Ovary (tissue), 9 donors: Measurements from ENCODE around the gene NNMT. TPM values are rescaled to one million over a fixed set of nuclear protein-coding genes. Genes with fewer than 3 reads are reported as not detected.

Source experiments
- DNase-seq, 5 donors: peaks; one replicate each; pipeline ENCODE4 v3.0.0-alpha.2; 2019 to 2020
- H3K27ac ChIP-seq, 2 donors: fragments of 200-600 bp; one replicate each; pipeline versions ENCODE4 v1.5.1 to v1.8.0; 2019 to 2022
- H3K27me3 ChIP-seq: fragments of 200-600 bp; one replicate; pipeline ENCODE4 v1.8.0; 2022
- H3K36me3 ChIP-seq: fragments of 200-600 bp; sonication (generic); one replicate; pipeline ENCODE4 v1.5.1; 2019
- H3K4me1 ChIP-seq: one replicate; pipeline ENCODE4 v1.8.1; 2013; ENCODE audit warnings: mild to moderate bottlenecking, moderate library complexity; ENCODE audit not compliant: insufficient read depth
- H3K4me3 ChIP-seq: fragments of 200-600 bp; sonication (generic); one replicate; pipeline ENCODE4 v1.5.1; 2017
- H3K9me3 ChIP-seq, 2 donors: fragments of 200-600 bp in 1 of 2; sonication (generic) in 1 of 2; one replicate each; pipeline versions ENCODE4 v1.5.1 to v1.8.1; 2013 to 2019; ENCODE audit warnings: mild to moderate bottlenecking in 1 of 2, moderate library complexity in 1 of 2
- CTCF ChIP-seq, 3 donors: fragments of 450-650 bp in 2 of 3; fragments of 200-600 bp in 1 of 3; IDR thresholded peaks; one replicate each; pipeline versions ENCODE4 v1.5.1 to v1.8.0; 2016 to 2022; ENCODE audit warnings: antibody characterized with exemption in 3 of 3, mild to moderate bottlenecking in 1 of 3
- EP300 ChIP-seq: sonication (generic); formaldehyde crosslinking; IDR thresholded peaks from one replicate; pipeline ENCODE4 v1.6.1; 2017; ENCODE audit warnings: antibody characterized with exemption
- POLR2A ChIP-seq: fragments of 450-650 bp; IDR thresholded peaks from one replicate; pipeline ENCODE4 v1.6.1; 2017; ENCODE audit warnings: antibody characterized with exemption, mild to moderate bottlenecking, moderate library complexity
- WGBS, 3 donors: extraction: QIAGEN DNeasy Blood & Tissue Kit in 1 of 3; methylation state at CpG; one replicate each; pipeline versions ENCODE4 v1.1.5 to v1.1.7; 2013 to 2017; 5-methylcytosine and 5-hydroxymethylcytosine counted together
- intact Hi-C, 4 donors: fragments of 100-400 bp; cut with DNase I; formaldehyde crosslinking; loops; one replicate each; pipeline versions ENCODE4 v1.11.0 to v1.15.1; 2022 to 2023
- polyA plus RNA-seq, 2 donors: library from polyadenylated mRNA; stranded (reverse); fragments of 200-250 nt in 1 of 2; fragments of 350-450 nt in 1 of 2; fragmentation: Illumina TruSeq in 1 of 2; extraction: RNeasy Lipid Tissue Mini Kit (QIAGEN cat#74804) in 1 of 2; gene quantifications; one replicate each; pipeline ENCODE4 v1.2.3, GENCODE V29; 2013 to 2014
- total RNA-seq, 7 donors: library from RNA; depleted of rRNA in 2 of 7; stranded (reverse); fragments of >200 nt in 2 of 7; fragmentation: NEBNext Ultra II Directional in 3 of 7; extraction: Animal tissue kit (Norgen Biotek cat#: 25700) in 3 of 7; gene quantifications; one replicate each; pipeline versions ENCODE4 v1.1.0 to v1.2.4, GENCODE V29; 2016 to 2023
- donor health status: DM: no; HTN: no; CAD: no; lungs with moderate emphysema.
- donor health status: DM: no; HTN: no; CAD: no.
- donor health status: Bipolar disorder and iron deficiency.
- donor health status: DM: yes; HTN: yes; CAD: no.
- donor health status: DM: no; HTN: no; CAD: no.
- donor health status: DM: yes; HTN: yes; CAD: no.

Gene NNMT
- total and polyA plus RNA-seq, 9 donors = 9.5 to 295 (median 129) TPM

- no peaks in the 10 kb centered on the region for H3K36me3 ChIP-seq
- no peak overlapping the region for H3K27ac ChIP-seq
- no peaks in the 10 kb centered on the region for H3K4me1 ChIP-seq
- DNase-seq = no peak
- intact Hi-C loops = no loop called here
- H3K27me3 ChIP-seq = no peaks in the 10 kb centered on the region
- H3K9me3 ChIP-seq = no peaks in the 10 kb centered on the region
- 94 to 96% (median 96%) methylated on average over 2 of the region's 2 CpGs for WGBS, 3 donors
- no peak overlapping the region for H3K4me3 ChIP-seq
- TF ChIP-seq CTCF (IDR thresholded peaks at IDR 0.05) (no peak), POLR2A (no peak), EP300 (no peak)
Observed at GRCh38 chr11:114310095-114310494, 13.9 kb downstream of the NNMT start.

GRCh38 chr11:114311946-114312345 lies 15.7 kb downstream of the NNMT start:
- TF ChIP-seq CTCF (IDR thresholded peaks at IDR 0.05) (no peak), POLR2A (no peak), EP300 (no peak)
- DNase-seq = no peak
- no peaks in the 10 kb centered on the region for H3K27me3 ChIP-seq
- 92 to 96% (median 95%) methylated on average over 10 of the region's 10 CpGs for WGBS, 3 donors
- no peaks in the 10 kb centered on the region for H3K36me3 ChIP-seq
- H3K9me3 ChIP-seq = no peaks in the 10 kb centered on the region
- intact Hi-C loops = no loop called here
- no peak overlapping the region for H3K4me3 ChIP-seq
- H3K4me1 ChIP-seq = no peaks in the 10 kb centered on the region
- H3K27ac ChIP-seq = no peak overlapping the region

- H3K27ac ChIP-seq = no peak overlapping the region
- no peak for DNase-seq
- H3K36me3 ChIP-seq = no peaks in the 10 kb centered on the region
- no peak overlapping the region for H3K4me3 ChIP-seq
- TF ChIP-seq EP300 = no peak
- no peak for TF ChIP-seq CTCF (IDR thresholded peaks at IDR 0.05)
- no peak for TF ChIP-seq POLR2A
- no peaks in the 10 kb centered on the region for H3K4me1 ChIP-seq
- H3K27me3 ChIP-seq = no peaks in the 10 kb centered on the region
- WGBS, 3 donors = 46 to 100% (median 95%) methylated on average over 1 of the region's 1 CpG
- H3K9me3 ChIP-seq = no peaks in the 10 kb centered on the region
- intact Hi-C loops = no loop called here
Observed at GRCh38 chr11:114314096-114314495, 17.9 kb downstream of the NNMT start.

GRCh38 chr11:114315749-114316368 lies 19.7 kb downstream of the NNMT start:
- Histone ChIP-seq H3K27ac (no peak overlapping the region), H3K9me3 (no peaks in the 10 kb centered on the region), H3K4me1 (no peaks in the 10 kb centered on the region), H3K4me3 (no peak overlapping the region), H3K27me3 (no peaks in the 10 kb centered on the region), H3K36me3 (no peaks in the 10 kb centered on the region)
- no peak for DNase-seq
- intact Hi-C loops = no loop called here
- TF ChIP-seq CTCF (IDR thresholded peaks at IDR 0.05) = no peak
- no peak for TF ChIP-seq EP300
- no peak for TF ChIP-seq POLR2A
- WGBS, 3 donors = 24 to 31% (median 28%) methylated on average over 13 of the region's 13 CpGs
